VCaP (cell line): ENCODE data around the gene RAB20.

ENCODE experiments used
- H3K27ac ChIP-seq: fragments of 450-650 bp; 2 replicates; pipeline ENCODE4 v1.5.1; 2017
- CTCF ChIP-seq: fragments of 450-650 bp; conservative IDR thresholded peaks from 2 replicates; pipeline ENCODE4 v1.5.1; 2017; ENCODE audit warnings: mild to moderate bottlenecking, moderate library complexity

RAB20 gene

GRCh38 chr13:110516500-110516899, 45.0 kb downstream of the RAB20 start:
- no peak overlapping the region for H3K27ac ChIP-seq
- no peak for TF ChIP-seq CTCF

GRCh38 chr13:110512198-110512740, 49.3 kb downstream of the RAB20 start:
- H3K27ac ChIP-seq: peak overlapping the region; percentile 100; the same call in 1 of the 2 replicates
- no peak for TF ChIP-seq CTCF

GRCh38 chr13:110511509-110512181, 49.9 kb downstream of the RAB20 start:
- peak; percentile 30 for TF ChIP-seq CTCF
- H3K27ac ChIP-seq: peak overlapping the region; percentile 100

- peak overlapping the region; percentile 100 for H3K27ac ChIP-seq
- TF ChIP-seq CTCF: no peak
These were observed 51.3 kb downstream of the RAB20 start for GRCh38 chr13:110509971-110510786.

GRCh38 chr13:110509478-110509926, 52.0 kb downstream of the RAB20 start:
- no peak for TF ChIP-seq CTCF
- peak overlapping the region; percentile 100 for H3K27ac ChIP-seq

GRCh38 chr13:110507678-110508381, 53.7 kb downstream of the RAB20 start:
- TF ChIP-seq CTCF: peak; percentile 95
- H3K27ac ChIP-seq: peak overlapping the region; percentile 100
